Measurements from ENCODE around the gene ACAP3.

DNA sequence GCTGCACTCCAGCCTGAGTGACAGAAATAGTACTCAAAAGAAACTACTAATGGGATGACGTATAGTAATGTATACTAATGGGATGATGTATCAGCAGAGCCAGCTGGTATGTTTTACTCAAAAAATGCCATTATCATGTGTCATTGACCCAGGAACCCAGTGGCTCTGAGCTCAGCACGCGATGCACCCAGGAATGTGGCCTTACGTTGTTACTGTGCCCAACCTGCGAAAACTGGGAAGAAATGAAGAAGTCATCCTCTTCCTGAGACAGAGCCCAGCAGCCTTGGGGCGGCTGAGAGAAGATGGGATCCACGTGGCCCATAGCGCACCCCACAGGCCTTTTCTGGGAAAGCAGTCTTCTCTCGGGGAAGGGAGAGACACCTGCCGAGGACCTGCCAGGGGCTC lies 42.9 kb downstream of the ACAP3 start:
- TF ChIP-seq SP1 (IDR thresholded peaks at IDR 0.05) (no peak), BHLHE40 (IDR thresholded peaks at IDR 0.05; ENCODE audit: borderline replicate concordance) (no peak)

Data from HEK293T (cell line).